Measurements from ENCODE around the gene GFER.

The GFER gene

DNA sequence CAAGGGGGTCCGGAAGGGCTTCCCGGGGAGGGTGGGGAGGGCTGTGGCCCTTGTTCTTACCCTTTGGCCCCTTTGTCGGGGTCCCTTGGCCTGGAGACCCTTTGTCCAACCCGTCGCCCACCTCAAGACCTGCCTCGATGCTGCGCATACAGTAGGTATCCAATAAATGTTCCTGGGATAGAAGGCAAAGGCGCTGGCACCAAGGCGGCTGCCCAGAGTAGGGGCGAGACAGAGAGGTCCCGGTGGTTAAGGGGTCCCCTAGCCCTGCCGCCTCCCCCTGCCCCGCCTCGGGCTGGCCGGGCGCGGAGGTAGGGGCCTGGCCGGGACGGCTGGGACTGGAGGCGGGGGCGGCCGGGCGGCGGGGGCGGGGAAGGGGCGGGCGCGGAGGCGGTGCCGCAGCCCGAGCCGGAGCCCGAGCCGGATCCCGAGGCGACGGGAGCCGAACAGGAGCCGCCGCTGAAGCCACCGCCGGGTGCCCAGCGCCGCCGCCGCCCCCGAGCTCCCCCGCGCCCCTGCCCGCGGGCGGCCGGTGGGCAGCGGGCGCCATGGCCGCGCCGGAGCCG, 42.5 kb downstream of the GFER start, which contains the start of gene NHERF2:
TSS of gene NHERF2 (plus strand) at position 442 of the 563 bp plus-strand sequence. CDS start at position 546, 104 bp downstream.
- peak within 1 kb of the TSS; percentile 89 for H3K4me2 ChIP-seq (ENCODE audit: insufficient read depth, low read length, poor library complexity, severe bottlenecking)
- peak within 1 kb of the TSS; percentile 1 for H4K91ac ChIP-seq (ENCODE audit: low read depth, low read length, poor library complexity)
- peak within 1 kb of the TSS; percentile 90 for H2AK5ac ChIP-seq (ENCODE audit: low read depth, low read length)
- H3K4me3 ChIP-seq (ENCODE audit: low read length in 2 of 2), result peak within 1 kb of the TSS; percentile 50 to 83
- H4K8ac ChIP-seq (ENCODE audit: low read depth, low read length), result no peak within 1 kb of the TSS
- peak within 1 kb of the TSS; percentile 95 for H3K18ac ChIP-seq (ENCODE audit: low read length)
- H2BK12ac ChIP-seq (ENCODE audit: low read length), result peak within 1 kb of the TSS; percentile 63
- H2BK120ac ChIP-seq (ENCODE audit: low read depth, low read length), result peak within 1 kb of the TSS; percentile 47
- H3K4ac ChIP-seq (ENCODE audit: low read length), result peak within 1 kb of the TSS; percentile 98
- H2BK15ac ChIP-seq (ENCODE audit: low read length), result peak within 1 kb of the TSS; percentile 79
- H3K79me1 ChIP-seq (ENCODE audit: low read depth, low read length), result peaks cover 4% of the 10 kb centered on the region
- H3K9me3 ChIP-seq (replicated peaks in 1 of 2; ENCODE audit: control insufficient read depth in 2 of 2, insufficient read depth in 1 of 2, low read depth in 1 of 2, low read length in 2 of 2), result peaks cover 4 to 5% of the 10 kb centered on the region in 2 donors
- no peaks in the 10 kb centered on the region for H3K36me3 ChIP-seq (replicated peaks in 1 of 2; ENCODE audit: control insufficient read depth in 2 of 2, insufficient read depth in 2 of 2, low read length in 2 of 2)
- peak within 1 kb of the TSS; percentile 82 for H3K14ac ChIP-seq (ENCODE audit: low read length)
- H3K9ac ChIP-seq (ENCODE audit: low read depth, low read length, poor library complexity), result peak within 1 kb of the TSS; percentile 83
- no peak for DNase-seq (ENCODE audit: low spot score)
- no CpG with 5 or more reads among the region's 59 CpGs for WGBS, 2 donors (ENCODE audit: extremely low coverage in 2 of 2, insufficient read length in 2 of 2, insufficient replicate concordance in 1 of 2)
- H3K27me3 ChIP-seq (ENCODE audit: control insufficient read depth in 3 of 3, insufficient read depth in 3 of 3, low read depth in 1 of 3, low read length in 3 of 3), result peaks cover 3 to 42% (median 41%) of the 10 kb centered on the region in 3 experiments
- H3K23ac ChIP-seq (ENCODE audit: low read depth, low read length, poor library complexity), result peak within 1 kb of the TSS; percentile 58
- no peak within 1 kb of the TSS for H3K27ac ChIP-seq (replicated peaks; ENCODE audit: low read length)
- H2AFZ ChIP-seq (ENCODE audit: low read length), result peak within 1 kb of the TSS; percentile 84
- H3K4me1 ChIP-seq (ENCODE audit: control insufficient read depth in 2 of 2, insufficient read depth in 1 of 2, low read depth in 1 of 2, low read length in 2 of 2), result peaks cover 7 to 16% of the 10 kb centered on the region in 2 donors
- H2BK5ac ChIP-seq (ENCODE audit: low read length), result no peak within 1 kb of the TSS

DNA sequence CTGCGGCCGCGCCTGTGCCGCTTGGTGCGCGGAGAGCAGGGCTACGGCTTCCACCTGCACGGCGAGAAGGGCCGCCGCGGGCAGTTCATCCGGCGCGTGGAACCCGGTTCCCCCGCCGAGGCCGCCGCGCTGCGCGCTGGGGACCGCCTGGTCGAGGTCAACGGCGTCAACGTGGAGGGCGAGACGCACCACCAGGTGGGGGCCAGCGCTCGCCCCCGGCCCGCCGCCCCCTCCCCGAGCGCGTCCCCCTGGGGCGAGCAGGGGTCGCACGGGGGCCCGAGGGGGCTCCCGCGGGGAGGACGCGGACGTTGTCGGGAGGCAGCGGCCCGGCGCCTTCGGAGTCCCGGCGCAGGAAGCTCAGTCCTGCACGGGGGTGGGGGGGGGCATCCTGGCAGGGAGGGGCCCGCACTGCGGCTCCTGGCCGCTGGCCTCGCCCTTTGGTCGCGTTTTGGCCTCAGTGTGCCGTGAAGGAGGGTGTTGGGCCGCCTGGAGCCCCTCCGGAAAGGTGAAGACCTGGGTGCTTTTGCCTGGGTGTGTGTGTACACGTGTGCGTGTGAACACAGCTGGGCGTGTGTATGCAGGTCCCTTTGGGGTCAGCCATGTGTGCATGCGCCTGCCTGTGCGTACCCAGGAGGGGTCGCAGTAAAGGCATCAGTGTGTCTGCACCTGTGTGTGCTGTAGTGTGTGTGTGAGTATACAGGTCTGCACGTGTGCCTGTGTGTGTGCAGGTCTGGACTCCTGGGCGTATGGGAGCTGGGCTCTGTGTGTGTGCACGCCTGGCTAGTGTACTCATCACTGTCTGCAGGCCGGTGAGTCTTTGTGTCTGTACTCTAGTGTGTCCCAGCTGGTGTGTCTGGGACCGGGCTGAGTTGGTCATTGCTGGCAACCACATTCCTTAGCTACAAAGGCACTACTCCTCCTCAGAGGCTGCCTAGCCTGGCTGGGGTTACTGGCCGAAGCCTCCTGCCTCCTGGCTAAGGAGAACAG, 43.3 kb downstream of the GFER start:
- Histone ChIP-seq H2BK15ac (ENCODE audit: low read length) (peak overlapping the region; percentile 58), H3K9ac (ENCODE audit: low read depth, low read length, poor library complexity) (peak overlapping the region; percentile 83), H3K4ac (ENCODE audit: low read length) (peak overlapping the region; percentile 98), H3K27ac (replicated peaks; ENCODE audit: low read length) (no peak overlapping the region), H3K14ac (ENCODE audit: low read length) (peak overlapping the region; percentile 82), H3K79me1 (ENCODE audit: low read depth, low read length) (peaks cover 4% of the 10 kb centered on the region), H3K4me2 (ENCODE audit: insufficient read depth, low read length, poor library complexity, severe bottlenecking) (peak overlapping the region; percentile 89), H3K4me1 (ENCODE audit: control insufficient read depth in 2 of 2, insufficient read depth in 1 of 2, low read depth in 1 of 2, low read length in 2 of 2) (peaks cover 7 to 16% of the 10 kb centered on the region in 2 donors), H2BK5ac (ENCODE audit: low read length) (no peak overlapping the region), H2BK120ac (ENCODE audit: low read depth, low read length) (no peak overlapping the region), H3K9me3 (replicated peaks in 1 of 2; ENCODE audit: control insufficient read depth in 2 of 2, insufficient read depth in 1 of 2, low read depth in 1 of 2, low read length in 2 of 2) (peaks cover 4 to 5% of the 10 kb centered on the region in 2 donors), H3K27me3 (ENCODE audit: control insufficient read depth in 3 of 3, insufficient read depth in 3 of 3, low read depth in 1 of 3, low read length in 3 of 3) (peaks cover 3 to 40% (median 38%) of the 10 kb centered on the region in 3 experiments), H3K36me3 (replicated peaks in 1 of 2; ENCODE audit: control insufficient read depth in 2 of 2, insufficient read depth in 2 of 2, low read length in 2 of 2) (no peaks in the 10 kb centered on the region), H4K8ac (ENCODE audit: low read depth, low read length) (no peak overlapping the region), H2AK5ac (ENCODE audit: low read depth, low read length) (peak overlapping the region; percentile 24), H3K23ac (ENCODE audit: low read depth, low read length, poor library complexity) (peak overlapping the region; percentile 58), H3K18ac (ENCODE audit: low read length) (peak overlapping the region; percentile 95), H2BK12ac (ENCODE audit: low read length) (peak overlapping the region; percentile 63), H3K4me3 (ENCODE audit: low read length in 2 of 2) (peak overlapping the region; percentile 50 to 83), H2AFZ (ENCODE audit: low read length) (peak overlapping the region; percentile 84), H4K91ac (ENCODE audit: low read depth, low read length, poor library complexity) (peak overlapping the region; percentile 1)
- DNase-seq (ENCODE audit: low spot score), result no peak
- WGBS, 2 donors (ENCODE audit: extremely low coverage in 2 of 2, insufficient read length in 2 of 2, insufficient replicate concordance in 1 of 2), result no CpG with 5 or more reads among the region's 76 CpGs

DNA sequence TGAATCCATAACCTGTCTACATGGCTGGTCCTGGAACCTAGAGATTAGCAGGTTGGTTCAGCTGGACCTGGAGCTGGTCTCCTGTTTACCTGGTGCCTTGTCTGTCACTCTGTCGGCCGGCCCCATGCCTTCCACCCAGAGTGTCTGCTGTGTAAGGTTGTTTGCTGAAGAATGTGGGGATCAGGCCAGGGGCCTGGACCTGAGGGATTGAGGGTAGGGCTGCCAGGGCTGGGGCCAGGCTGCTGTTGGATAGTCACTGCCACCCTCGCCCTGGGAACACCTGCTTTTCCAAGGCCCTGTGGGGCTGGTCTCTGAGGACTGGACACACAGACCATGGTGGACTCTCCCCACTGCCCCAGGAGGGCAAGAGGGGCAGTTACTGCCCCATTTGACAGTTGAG, 44.2 kb downstream of the GFER start:
- peak overlapping the region; percentile 75 for H2BK12ac ChIP-seq (ENCODE audit: low read length)
- no peaks in the 10 kb centered on the region for H3K36me3 ChIP-seq (replicated peaks in 1 of 2; ENCODE audit: control insufficient read depth in 2 of 2, insufficient read depth in 2 of 2, low read length in 2 of 2)
- no peak overlapping the region for H2BK15ac ChIP-seq (ENCODE audit: low read length)
- no peak overlapping the region for H3K4me2 ChIP-seq (ENCODE audit: insufficient read depth, low read length, poor library complexity, severe bottlenecking)
- WGBS, 2 donors (ENCODE audit: extremely low coverage in 2 of 2, insufficient read length in 2 of 2, insufficient replicate concordance in 1 of 2), result no CpG with 5 or more reads among the region's 3 CpGs
- DNase-seq (ENCODE audit: low spot score), result no peak
- no peak overlapping the region for H3K4me3 ChIP-seq (ENCODE audit: low read length in 2 of 2)
- peak overlapping the region; percentile 58 for H3K23ac ChIP-seq (ENCODE audit: low read depth, low read length, poor library complexity)
- H3K27me3 ChIP-seq (ENCODE audit: control insufficient read depth in 3 of 3, insufficient read depth in 3 of 3, low read depth in 1 of 3, low read length in 3 of 3), result peaks cover 3 to 40% (median 33%) of the 10 kb centered on the region in 3 experiments
- peak overlapping the region; percentile 53 for H2BK5ac ChIP-seq (ENCODE audit: low read length)
- H2BK120ac ChIP-seq (ENCODE audit: low read depth, low read length), result peak overlapping the region; percentile 36
- no peak overlapping the region for H4K8ac ChIP-seq (ENCODE audit: low read depth, low read length)
- H4K91ac ChIP-seq (ENCODE audit: low read depth, low read length, poor library complexity), result no peak overlapping the region
- H3K18ac ChIP-seq (ENCODE audit: low read length), result no peak overlapping the region
- no peak overlapping the region for H3K4ac ChIP-seq (ENCODE audit: low read length)
- peaks cover 4 to 5% of the 10 kb centered on the region in 2 donors for H3K9me3 ChIP-seq (replicated peaks in 1 of 2; ENCODE audit: control insufficient read depth in 2 of 2, insufficient read depth in 1 of 2, low read depth in 1 of 2, low read length in 2 of 2)
- peak overlapping the region; percentile 24 for H2AK5ac ChIP-seq (ENCODE audit: low read depth, low read length)
- H2AFZ ChIP-seq (ENCODE audit: low read length), result no peak overlapping the region
- H3K79me1 ChIP-seq (ENCODE audit: low read depth, low read length), result peaks cover 4% of the 10 kb centered on the region
- peaks cover 4 to 10% of the 10 kb centered on the region in 2 donors for H3K4me1 ChIP-seq (ENCODE audit: control insufficient read depth in 2 of 2, insufficient read depth in 1 of 2, low read depth in 1 of 2, low read length in 2 of 2)
- H3K9ac ChIP-seq (ENCODE audit: low read depth, low read length, poor library complexity), result no peak overlapping the region
- no peak overlapping the region for H3K27ac ChIP-seq (replicated peaks; ENCODE audit: low read length)
- no peak overlapping the region for H3K14ac ChIP-seq (ENCODE audit: low read length)

Data from neuronal stem cell (in vitro differentiated cells).